ENCODE results near the gene SCAF11. TPM values are rescaled to one million over a fixed set of nuclear protein-coding genes. Genes with fewer than 3 reads are reported as not detected.
"Not testable (repeated sequence)": the region's sequence is repeated elsewhere in the genome, so short reads cannot be mapped to it uniquely, and the experiment has no call there.

The SCAF11 gene
- polyA plus RNA-seq, 1 donor (not counting 4 experiments of a cell fraction or from before 2014, with no cell fraction given) = 54.5 TPM

- H3K4me1 ChIP-seq (ENCODE audit: control insufficient read depth, extremely low read depth, insufficient read depth, low read length) = no peaks in the 10 kb centered on the region
- H3K36me3 ChIP-seq (ENCODE audit: control insufficient read depth in 2 of 2, extremely low read depth in 1 of 2, insufficient read depth in 2 of 2, low read length in 2 of 2) = no peaks in the 10 kb centered on the region
- TF ChIP-seq EZH2 (IDR thresholded peaks at IDR 0.05; ENCODE audit: low read length) (no peak), CTCF (optimal IDR thresholded peaks at IDR 0.05 in 1 of 3, IDR thresholded peaks at IDR 0.05 in 1 of 3, conservative IDR thresholded peaks at IDR 0.05 in 1 of 3; ENCODE audit: extremely low read depth in 1 of 3, insufficient read depth in 2 of 3, low read length in 3 of 3) (no peak)
- no peak overlapping the region for H3K4me3 ChIP-seq (ENCODE audit: control insufficient read depth in 2 of 3, extremely low read depth in 1 of 3, insufficient read depth in 2 of 3, low read depth in 1 of 3, low read length in 3 of 3)
- no peaks in the 10 kb centered on the region for H3K9me1 ChIP-seq (ENCODE audit: control insufficient read depth, extremely low read depth, insufficient read depth, low read length)
- no peak overlapping the region for H3K4me2 ChIP-seq (ENCODE audit: control insufficient read depth, extremely low read depth, insufficient read depth, low read depth, low read length)
- no peaks in the 10 kb centered on the region for H4K20me1 ChIP-seq (ENCODE audit: control insufficient read depth, extremely low read depth, insufficient read depth, low read length)
- H3K9ac ChIP-seq (ENCODE audit: control insufficient read depth, extremely low read depth, insufficient read depth, low read length) = no peak overlapping the region
- H3K79me2 ChIP-seq (ENCODE audit: control insufficient read depth, insufficient read depth, low read length) = no peaks in the 10 kb centered on the region
- no peak for DNase-seq (ENCODE audit: low read depth, low spot score)
- dilution Hi-C loops (cut with MboI; ENCODE audit: extremely low pct_ligation_motif_present, low sequenced_read_pairs) = no loop called here
- H2AFZ ChIP-seq (ENCODE audit: control insufficient read depth, low read length) = no peak overlapping the region
- H3K27ac ChIP-seq (ENCODE audit: control insufficient read depth, insufficient read depth, low read length) = no peak overlapping the region
- no peaks in the 10 kb centered on the region for H3K27me3 ChIP-seq (ENCODE audit: control insufficient read depth, extremely low read depth, insufficient read depth, low read length)
- no peak for FAIRE-seq
- H3K9me3 ChIP-seq (ENCODE audit: control insufficient read depth, low read depth, low read length) = no peaks in the 10 kb centered on the region
Observed at GRCh38 chr12:46020768-46021167, 30.4 kb upstream of the SCAF11 start.

- H2AFZ ChIP-seq (ENCODE audit: control insufficient read depth, low read length); H3K9me1 ChIP-seq (ENCODE audit: control insufficient read depth, extremely low read depth, insufficient read depth, low read length); H4K20me1 ChIP-seq (ENCODE audit: control insufficient read depth, extremely low read depth, insufficient read depth, low read length); FAIRE-seq; H3K9ac ChIP-seq (ENCODE audit: control insufficient read depth, extremely low read depth, insufficient read depth, low read length); H3K4me2 ChIP-seq (ENCODE audit: control insufficient read depth, extremely low read depth, insufficient read depth, low read depth, low read length); H3K27ac ChIP-seq (ENCODE audit: control insufficient read depth, insufficient read depth, low read length); H3K4me3 ChIP-seq (ENCODE audit: control insufficient read depth in 2 of 3, extremely low read depth in 1 of 3, insufficient read depth in 2 of 3, low read depth in 1 of 3, low read length in 3 of 3); dilution Hi-C loops (cut with MboI; ENCODE audit: extremely low pct_ligation_motif_present, low sequenced_read_pairs); H3K9me3 ChIP-seq (ENCODE audit: control insufficient read depth, low read depth, low read length); H3K79me2 ChIP-seq (ENCODE audit: control insufficient read depth, insufficient read depth, low read length); H3K27me3 ChIP-seq (ENCODE audit: control insufficient read depth, extremely low read depth, insufficient read depth, low read length); H3K36me3 ChIP-seq (ENCODE audit: control insufficient read depth in 2 of 2, extremely low read depth in 1 of 2, insufficient read depth in 2 of 2, low read length in 2 of 2); H3K4me1 ChIP-seq (ENCODE audit: control insufficient read depth, extremely low read depth, insufficient read depth, low read length); DNase-seq (ENCODE audit: low read depth, low spot score): not testable (repeated sequence)
Observed at GRCh38 chr12:46018712-46019111, 28.3 kb upstream of the SCAF11 start.

GRCh38 chr12:46017866-46018375 lies 27.5 kb upstream of the SCAF11 start:
- H3K9ac ChIP-seq (ENCODE audit: control insufficient read depth, extremely low read depth, insufficient read depth, low read length); H3K79me2 ChIP-seq (ENCODE audit: control insufficient read depth, insufficient read depth, low read length); dilution Hi-C loops (cut with MboI; ENCODE audit: extremely low pct_ligation_motif_present, low sequenced_read_pairs); H3K9me1 ChIP-seq (ENCODE audit: control insufficient read depth, extremely low read depth, insufficient read depth, low read length); FAIRE-seq; H3K9me3 ChIP-seq (ENCODE audit: control insufficient read depth, low read depth, low read length); H3K4me2 ChIP-seq (ENCODE audit: control insufficient read depth, extremely low read depth, insufficient read depth, low read depth, low read length); H3K27ac ChIP-seq (ENCODE audit: control insufficient read depth, insufficient read depth, low read length); DNase-seq (ENCODE audit: low read depth, low spot score); H4K20me1 ChIP-seq (ENCODE audit: control insufficient read depth, extremely low read depth, insufficient read depth, low read length); H3K4me3 ChIP-seq (ENCODE audit: control insufficient read depth in 2 of 3, extremely low read depth in 1 of 3, insufficient read depth in 2 of 3, low read depth in 1 of 3, low read length in 3 of 3); H3K4me1 ChIP-seq (ENCODE audit: control insufficient read depth, extremely low read depth, insufficient read depth, low read length); H3K27me3 ChIP-seq (ENCODE audit: control insufficient read depth, extremely low read depth, insufficient read depth, low read length); H2AFZ ChIP-seq (ENCODE audit: control insufficient read depth, low read length); H3K36me3 ChIP-seq (ENCODE audit: control insufficient read depth in 2 of 2, extremely low read depth in 1 of 2, insufficient read depth in 2 of 2, low read length in 2 of 2): not testable (repeated sequence)

Data from keratinocyte (primary cell).